ENCODE data around the gene NFASC. TPM values are rescaled to one million over a fixed set of nuclear protein-coding genes. Genes with fewer than 3 reads are reported as not detected.
A peak's percentile ranks its signal among the peaks of the same experiment; 100 is the strongest.

The NFASC gene
- total and polyA plus RNA-seq, 9 of the 15 experiments (the other 6 are each of a cell fraction or from before 2014, with no cell fraction given) = 0.03 to 0.16 (median 0.06) TPM; not detected in 6

GRCh38 chr1:204990059-204990664 lies 119.5 kb downstream of the NFASC start:
- in situ Hi-C loops (cut with MboI) = no loop called here
- no peaks in the 10 kb centered on the region for H3K79me2 ChIP-seq (ENCODE audit: control insufficient read depth, insufficient read depth, low read length)
- no TSS peak for BruUV-seq (replicated peaks)
- H4K20me1 ChIP-seq (replicated peaks; ENCODE audit: control insufficient read depth, insufficient read depth, low read length) = peaks cover 21% of the 10 kb centered on the region; the same call in 1 of the 2 replicates
- FAIRE-seq (no peak), ATAC-seq (0 out of 3 replicates have a peak, but pooled peaks have one; percentile 14), DNase-seq (ENCODE audit: extremely low read depth in 1 of 4, low spot score in 3 of 4) (no peak)
- ChIA-PET POLR2A (interaction anchor here (0.7 to 1.2 kb wide), 4 partner anchors 10 to 266 kb away, joined by 3 to 5 read pairs (median 4); no protein-coding TSS in a partner anchor), CTCF (ENCODE audit: low intra/inter-chr PET ratio) (interaction anchor here (0.6 to 2.4 kb wide), 4 partner anchors 71 to 266 kb away, joined by 3 to 16 read pairs (median 7); no protein-coding TSS in a partner anchor)
- no peak overlapping the region for H3K4me2 ChIP-seq (ENCODE audit: insufficient read depth, low read length)
- no peak overlapping the region for H2AFZ ChIP-seq (ENCODE audit: low read depth, low read length)
- no peak overlapping the region for H3K27ac ChIP-seq (ENCODE audit: extremely low read depth, low read depth, low read length)
- no peaks in the 10 kb centered on the region; a peak in 2 of 5 replicates for H3K4me1 ChIP-seq (replicated peaks in 1 of 2; ENCODE audit: control insufficient read depth in 2 of 2, insufficient read depth in 2 of 2, low read length in 2 of 2)
- no peak overlapping the region for H3K4me3 ChIP-seq
- 4% methylated on average over 3 of the region's 3 CpGs for WGBS (ENCODE audit: insufficient coverage, low coverage, missing lambda C conversion rate)
- intact Hi-C loops (cut with micrococcal nuclease) = no loop called here
- peaks cover 50 to 87% of the 10 kb centered on the region in 2 experiments for H3K27me3 ChIP-seq (ENCODE audit: control insufficient read depth in 2 of 2, insufficient read depth in 2 of 2, low read length in 2 of 2)
- H3K9ac ChIP-seq (ENCODE audit: insufficient read depth in 1 of 2, low read depth in 2 of 2, low read length in 2 of 2) = no peak overlapping the region
- no peaks in the 10 kb centered on the region for H3K36me3 ChIP-seq (ENCODE audit: control insufficient read depth, insufficient read depth, low read length)
- no peaks in the 10 kb centered on the region for H3K9me3 ChIP-seq (replicated peaks; ENCODE audit: control insufficient read depth, insufficient read depth, low read depth, low read length)
- no peaks in the 10 kb centered on the region for H3K9me1 ChIP-seq (ENCODE audit: control insufficient read depth, insufficient read depth, low read length)
- TF ChIP-seq EWSR1 (IDR thresholded peaks at IDR 0.05; ENCODE audit: borderline replicate concordance, low read depth, partially characterized antibody) = no peak
- TF ChIP-seq ZBTB49 (CRISPR knock-in tag; IDR thresholded peaks at IDR 0.05; ENCODE audit: borderline replicate concordance) = no peak
- TF ChIP-seq YY1 (IDR thresholded peaks at IDR 0.05; ENCODE audit: borderline replicate concordance in 1 of 3, control insufficient read depth in 1 of 3, extremely low read depth in 1 of 3, insufficient read depth in 3 of 3, insufficient read length in 1 of 3, insufficient replicate concordance in 2 of 3, low read depth in 1 of 3, low read length in 2 of 3) = no peak
- TF ChIP-seq BRD4 (IDR thresholded peaks at IDR 0.05) = no peak
- no peak for TF ChIP-seq REST (IDR thresholded peaks at IDR 0.05; ENCODE audit: borderline replicate concordance)
- TF ChIP-seq REST (CRISPR knock-in tag; IDR thresholded peaks at IDR 0.05; ENCODE audit: low read depth) = no peak
- no peak for TF ChIP-seq HES1 (IDR thresholded peaks at IDR 0.05; ENCODE audit: low read depth)
- TF ChIP-seq MTA1 (IDR thresholded peaks at IDR 0.05; ENCODE audit: borderline replicate concordance) = no peak
- no peak for TF ChIP-seq ZNF232 (CRISPR knock-in tag; IDR thresholded peaks at IDR 0.05)

Data from K562 (cell line).